ENCODE results near the gene SLC24A4. TPM values are rescaled to one million over a fixed set of nuclear protein-coding genes. Genes with fewer than 3 reads are reported as not detected.

Gene SLC24A4
- total and polyA plus RNA-seq, 2 of the 4 experiments (the other 2 are of a cell fraction) = not detected

GRCh38 chr14:92484132-92484823 lies 161.3 kb downstream of the SLC24A4 start:
- Histone ChIP-seq H3K14ac (replicated peaks; ENCODE audit: low read depth, low read length) (no peak overlapping the region), H2BK15ac (ENCODE audit: low read depth, low read length) (no peak overlapping the region; the same call in 2 of the 3 replicates), H3K4ac (ENCODE audit: low read depth, low read length) (no peak overlapping the region), H3K79me1 (ENCODE audit: low read depth in 1 of 2, low read length in 2 of 2) (no peaks in the 10 kb centered on the region), H2BK120ac (ENCODE audit: low read depth, low read length) (no peak overlapping the region), H2AK5ac (ENCODE audit: low read depth, low read length) (no peak overlapping the region), H4K20me1 (ENCODE audit: insufficient read depth, low read length) (no peaks in the 10 kb centered on the region), H3K27me3 (ENCODE audit: control insufficient read depth, insufficient read depth, low read length) (no peaks in the 10 kb centered on the region; the same call in 1 of the 2 replicates), H3K27ac (ENCODE audit: insufficient read depth, low read length) (no peak overlapping the region), H3K36me3 (ENCODE audit: control insufficient read depth, insufficient read depth, low read length) (no peaks in the 10 kb centered on the region), H3K4me2 (ENCODE audit: low read depth, low read length) (no peak overlapping the region), H3K4me3 (ENCODE audit: insufficient read depth, low read depth, low read length) (no peak overlapping the region), H3K9me3 (ENCODE audit: control insufficient read depth, insufficient read depth, low read length) (no peaks in the 10 kb centered on the region), H3K9me1 (ENCODE audit: insufficient read depth, low read length) (peaks cover 13% of the 10 kb centered on the region; the same call in 1 of the 2 replicates), H4K5ac (ENCODE audit: low read depth, low read length) (no peak overlapping the region), H3K9ac (ENCODE audit: low read depth, low read length) (no peak overlapping the region), H2AFZ (replicated peaks; ENCODE audit: low read length, poor library complexity) (no peak overlapping the region), H3K56ac (ENCODE audit: extremely low read depth, insufficient read depth, low read length) (no peak overlapping the region), H4K91ac (ENCODE audit: insufficient read depth, low read depth, low read length) (no peak overlapping the region), H3K4me1 (ENCODE audit: control insufficient read depth, insufficient read depth, low read length) (peaks cover 9% of the 10 kb centered on the region; the same call in 1 of the 2 replicates), H2BK20ac (ENCODE audit: low read depth, low read length) (no peak overlapping the region), H4K8ac (ENCODE audit: low read depth in 2 of 2, low read length in 2 of 2) (no peak overlapping the region), H2BK5ac (ENCODE audit: low read depth, low read length, poor library complexity, severe bottlenecking) (no peak overlapping the region), H2AK9ac (replicated peaks; ENCODE audit: low read depth, low read length, poor library complexity) (no peak overlapping the region), H3K23ac (ENCODE audit: low read depth, low read length) (no peak overlapping the region), H3K18ac (ENCODE audit: low read depth, low read length) (no peak overlapping the region)
- ATAC-seq (ENCODE audit: low read depth) (no peak), DNase-seq (no peak)
- in situ Hi-C loops (cut with MboI; ENCODE audit: low sequenced_read_pairs) (no loop called here), dilution Hi-C loops (cut with HindIII; ENCODE audit: low sequenced_read_pairs, unreplicated experiment) (no loop called here), intact Hi-C loops (cut with micrococcal nuclease) (no loop called here)
- BruUV-seq (replicated peaks) = no TSS peak
- POLR2A ChIA-PET (ENCODE audit: unreplicated experiment) = no interaction called here
- CTCF ChIA-PET = no interaction called here
- WGBS, 2 experiments (ENCODE audit: extremely low coverage in 2 of 2, insufficient read length in 1 of 2) = 100% methylated on average over 1 of the region's 7 CpGs; no CpG with 5 or more reads in 1 of the 2 experiments
- TF ChIP-seq FOS (IDR thresholded peaks at IDR 0.05; ENCODE audit: low read depth, low read length) (no peak), CEBPB (IDR thresholded peaks at IDR 0.05; ENCODE audit: low read depth, low read length) (no peak), CHD1 (IDR thresholded peaks at IDR 0.05; ENCODE audit: low read depth, low read length) (no peak), RAD21 (IDR thresholded peaks at IDR 0.05; ENCODE audit: low read length) (no peak), RFX5 (IDR thresholded peaks at IDR 0.05; ENCODE audit: low read depth, low read length) (no peak), CTCF (conservative IDR thresholded peaks at IDR 0.05; ENCODE audit: low read depth, low read length) (no peak), NFE2L2 (IDR thresholded peaks at IDR 0.05; ENCODE audit: low read depth, low read length) (no peak), USF2 (IDR thresholded peaks at IDR 0.05; ENCODE audit: low read depth, low read length) (no peak), RCOR1 (IDR thresholded peaks at IDR 0.05; ENCODE audit: insufficient replicate concordance, low read length) (no peak), MAZ (IDR thresholded peaks at IDR 0.05; ENCODE audit: borderline replicate concordance, low read depth, low read length) (no peak), MXI1 (IDR thresholded peaks at IDR 0.05; ENCODE audit: borderline replicate concordance, low read depth, low read length) (no peak), ELK1 (IDR thresholded peaks at IDR 0.05; ENCODE audit: borderline replicate concordance, low read depth, low read length) (no peak), SMC3 (IDR thresholded peaks at IDR 0.05; ENCODE audit: low read depth, low read length) (no peak), BHLHE40 (IDR thresholded peaks at IDR 0.05; ENCODE audit: low read depth, low read length) (no peak), MAFK (IDR thresholded peaks at IDR 0.05; ENCODE audit: low read depth, low read length) (no peak), POLR2A (IDR thresholded peaks at IDR 0.05; ENCODE audit: low read depth, low read length) (no peak)

All from IMR-90 (cell line).